Measurements from ENCODE around the gene HNRNPL.
"Not testable (repeated sequence)": the region's sequence is repeated elsewhere in the genome, so short reads cannot be mapped to it uniquely, and the experiment has no call there.

HNRNPL gene

DNA sequence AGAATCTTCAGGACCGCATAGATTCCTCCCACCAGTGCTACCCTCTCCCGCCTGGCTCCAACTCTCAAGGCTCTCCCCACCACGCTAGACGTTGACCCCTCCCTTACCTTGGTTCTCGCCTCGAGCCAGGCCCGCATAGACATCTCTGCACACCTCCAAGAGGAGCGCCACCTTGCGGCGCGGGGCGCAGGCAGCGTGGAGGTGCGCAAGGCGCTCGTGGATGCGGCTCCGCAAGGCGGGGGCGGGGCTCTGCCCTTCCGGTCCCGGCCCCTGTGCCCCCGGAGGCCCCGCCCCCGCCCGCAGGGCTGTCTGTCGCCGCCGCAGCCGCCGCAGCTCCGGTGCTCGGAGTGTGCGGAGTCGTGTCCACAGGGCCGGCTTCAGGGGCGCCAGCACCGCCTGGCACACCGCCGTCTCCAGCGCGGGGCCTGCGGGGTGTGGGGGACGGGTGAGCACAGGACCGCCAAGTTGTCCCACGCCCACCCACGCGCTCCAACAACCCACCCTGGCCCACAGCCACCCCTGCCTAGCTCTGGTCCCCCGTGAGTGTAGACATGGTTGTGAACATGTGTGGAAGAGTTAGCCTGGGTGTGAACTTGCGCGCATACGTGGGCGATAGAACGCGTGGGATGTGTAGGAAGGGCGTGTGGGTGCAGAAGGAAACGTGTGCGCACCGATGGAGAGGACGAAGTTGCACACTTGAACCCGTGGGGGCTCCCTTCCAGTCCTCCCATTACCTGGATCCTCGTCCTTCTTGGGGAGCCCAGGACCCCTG lies 20.2 kb upstream of the HNRNPL start:
- DNase-seq (ENCODE audit: low read depth), result no peak

DNA sequence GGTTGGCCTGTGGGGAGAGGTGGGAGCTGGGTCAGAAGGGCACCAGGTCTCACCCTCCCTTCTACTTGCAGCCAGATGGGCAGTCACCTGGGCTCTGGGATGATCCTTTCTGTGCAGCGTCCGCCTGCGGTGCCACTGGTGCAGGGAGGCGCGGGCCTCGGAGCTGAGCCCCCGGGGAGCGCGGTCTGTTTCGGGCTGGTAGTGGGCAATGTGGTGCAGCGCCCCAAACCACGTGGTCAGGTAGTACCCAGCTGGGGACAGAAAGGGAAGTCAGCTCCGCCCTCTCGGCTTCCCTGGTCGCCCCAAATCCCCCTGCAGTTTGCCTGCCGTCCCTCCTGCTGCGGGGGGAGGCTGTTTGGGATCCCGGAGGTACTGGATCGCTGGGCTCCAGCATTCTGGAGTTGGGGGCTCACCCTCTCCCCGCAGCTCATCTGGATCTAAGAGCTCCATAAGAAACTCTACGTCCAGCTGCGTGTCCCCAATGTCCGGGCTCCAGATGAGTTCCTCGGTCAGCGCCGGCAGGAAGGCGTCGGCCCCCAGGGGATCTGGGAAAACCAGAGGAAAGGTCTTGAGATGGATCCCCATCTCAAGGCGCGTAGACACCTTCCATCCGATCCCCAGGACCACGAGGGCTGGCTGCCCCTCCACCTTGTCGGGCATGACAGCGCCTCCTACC lies 19.5 kb upstream of the HNRNPL start:
- DNase-seq (ENCODE audit: low read depth), result no peak

DNA sequence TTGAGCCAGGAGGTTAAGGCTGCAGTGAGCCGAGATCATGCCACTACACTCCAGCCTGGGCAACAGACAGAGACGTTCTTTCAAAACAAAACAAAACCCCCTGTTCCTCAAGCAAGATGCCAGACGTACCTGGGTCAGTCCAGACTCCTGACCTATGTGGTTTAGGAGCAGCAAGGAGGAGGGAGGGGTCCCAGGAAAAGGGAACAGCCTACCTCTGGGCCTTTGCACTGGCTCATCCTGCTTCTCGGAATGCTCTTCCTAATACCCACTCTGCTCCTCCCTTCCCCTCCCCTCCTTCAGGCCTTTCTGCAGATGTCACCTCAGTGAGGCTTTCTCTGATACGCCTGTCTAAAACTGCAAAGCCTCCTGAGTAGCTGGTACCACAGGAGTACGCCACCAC lies 18.8 kb upstream of the HNRNPL start:
- DNase-seq (ENCODE audit: low read depth), result no peak

DNA sequence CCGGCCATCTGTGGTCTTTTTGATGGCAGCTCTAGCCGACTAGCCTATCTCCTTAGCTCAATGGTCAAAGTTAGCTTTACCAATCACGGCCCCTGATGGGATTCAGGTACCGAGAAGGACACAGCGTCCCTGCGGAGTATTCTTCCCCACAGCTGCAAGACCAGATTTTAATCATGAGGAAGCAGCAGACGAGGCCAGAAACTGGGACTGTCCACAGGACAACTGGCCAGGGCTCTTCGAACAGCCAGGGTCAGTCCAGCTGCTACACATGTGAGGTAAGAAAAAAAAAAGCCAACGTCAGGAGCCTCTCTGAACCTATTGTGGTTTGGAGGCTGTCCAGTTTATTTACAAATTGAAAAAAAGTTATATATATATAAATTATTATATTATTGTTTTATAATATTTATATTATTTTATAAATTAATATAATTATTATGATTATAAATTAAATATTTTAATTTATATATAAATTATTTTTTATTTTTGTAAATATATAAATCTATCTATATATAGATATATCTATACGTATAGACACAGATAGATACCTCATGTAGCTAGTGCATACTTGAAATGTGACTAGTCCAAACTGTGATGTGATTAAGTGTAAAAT lies 17.5 kb upstream of the HNRNPL start:
- no peak for DNase-seq (ENCODE audit: low read depth)

DNA sequence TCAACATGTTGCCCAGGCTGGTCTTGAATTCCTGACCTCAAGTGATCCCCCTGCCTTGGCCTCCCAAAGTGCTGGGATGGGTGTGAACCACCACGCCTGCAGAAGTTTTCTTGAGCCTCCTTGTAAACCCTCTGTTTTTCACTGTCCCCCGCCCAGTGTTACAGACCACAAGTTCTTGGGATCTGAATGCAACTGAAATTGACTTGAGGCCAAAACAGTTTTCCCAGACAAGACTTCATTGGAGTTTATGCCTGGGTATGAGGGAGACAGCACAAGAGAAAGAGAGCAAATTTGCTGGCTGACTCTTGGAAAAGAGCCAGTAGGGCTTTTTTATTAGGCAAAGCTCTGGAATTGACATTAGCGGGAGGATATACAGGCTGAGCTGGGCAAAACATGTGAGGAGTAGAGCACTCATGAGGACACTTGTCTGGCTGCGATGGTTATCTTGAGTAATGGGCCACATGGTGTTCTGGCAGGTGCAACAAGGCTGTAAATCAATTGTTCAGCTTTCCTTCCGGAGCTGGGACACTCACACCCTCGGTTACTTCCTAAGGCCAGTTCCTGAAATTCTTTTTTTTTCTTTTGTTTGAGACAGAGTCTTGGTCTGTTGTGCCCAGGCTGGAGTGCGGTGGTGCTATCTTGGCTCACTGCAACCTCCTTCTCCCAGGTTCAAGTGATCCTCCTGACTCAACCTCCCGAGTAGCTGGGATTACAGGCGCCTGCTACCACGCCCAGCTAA lies 12.7 kb upstream of the HNRNPL start:
- DNase-seq (ENCODE audit: low read depth), result no peak

DNA sequence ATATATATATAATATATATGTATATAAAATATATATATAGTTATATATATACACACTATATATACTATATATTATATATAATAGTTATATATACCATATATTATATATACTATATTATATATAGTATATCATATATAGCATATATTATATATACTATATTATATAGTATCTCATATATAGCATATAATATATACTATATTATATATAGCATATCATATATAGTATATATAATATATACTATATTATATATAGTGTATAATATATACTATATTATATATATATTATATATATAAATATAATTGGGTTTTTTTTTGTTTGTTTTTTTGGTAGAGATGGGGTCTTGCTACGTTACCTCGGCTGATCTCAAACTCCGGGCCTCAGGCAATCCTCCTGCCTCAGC lies 11.6 kb upstream of the HNRNPL start:
- no peak for DNase-seq (ENCODE audit: low read depth)

DNA sequence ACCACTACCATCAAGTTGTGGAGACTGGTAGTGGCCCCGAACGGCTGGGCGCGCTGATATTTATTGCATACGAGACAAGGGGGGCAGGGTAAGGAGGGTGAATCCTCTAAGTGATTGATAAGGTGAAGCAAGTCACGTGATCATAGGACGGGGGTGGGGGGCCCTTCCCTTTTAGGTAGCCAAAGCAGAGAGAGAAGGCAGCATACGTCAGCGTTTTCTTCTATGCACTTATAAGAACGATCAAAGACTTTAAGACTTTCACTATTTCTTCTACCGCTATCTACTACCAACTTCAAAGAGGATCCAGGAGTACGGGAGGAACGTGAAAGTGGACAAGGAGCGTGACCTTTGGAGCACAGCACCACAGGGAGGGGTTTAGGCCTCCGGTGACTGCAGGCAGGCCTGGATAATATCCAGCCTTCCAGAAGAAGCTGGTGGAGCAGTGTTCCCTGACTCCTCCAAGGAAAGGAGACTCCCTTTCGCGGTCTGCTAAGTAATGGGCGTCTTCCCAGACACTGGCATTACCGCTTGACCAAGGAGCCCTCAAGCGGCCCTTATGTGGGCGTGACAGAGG lies 9.9 kb upstream of the HNRNPL start:
- DNase-seq (ENCODE audit: low read depth), result not testable (repeated sequence)

DNA sequence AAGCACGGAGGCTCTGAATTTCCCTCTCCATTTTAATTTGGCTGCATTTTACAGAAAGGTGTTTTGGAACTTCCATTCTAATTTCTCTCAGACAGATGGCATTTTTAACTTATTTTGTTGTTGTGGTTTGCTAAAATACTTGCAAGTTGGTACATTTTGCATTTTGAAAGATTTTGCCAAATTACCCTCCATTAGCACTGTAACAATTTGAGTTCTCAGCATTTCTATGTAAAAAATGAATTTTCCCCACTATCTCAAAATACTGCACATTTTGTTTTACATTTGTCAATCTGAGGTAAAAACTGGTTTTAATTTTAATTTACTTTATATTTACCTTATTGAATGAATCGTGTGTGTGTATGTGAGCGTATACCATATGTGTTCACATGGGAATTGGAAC lies 7.0 kb upstream of the HNRNPL start:
- DNase-seq (ENCODE audit: low read depth), result no peak

DNA sequence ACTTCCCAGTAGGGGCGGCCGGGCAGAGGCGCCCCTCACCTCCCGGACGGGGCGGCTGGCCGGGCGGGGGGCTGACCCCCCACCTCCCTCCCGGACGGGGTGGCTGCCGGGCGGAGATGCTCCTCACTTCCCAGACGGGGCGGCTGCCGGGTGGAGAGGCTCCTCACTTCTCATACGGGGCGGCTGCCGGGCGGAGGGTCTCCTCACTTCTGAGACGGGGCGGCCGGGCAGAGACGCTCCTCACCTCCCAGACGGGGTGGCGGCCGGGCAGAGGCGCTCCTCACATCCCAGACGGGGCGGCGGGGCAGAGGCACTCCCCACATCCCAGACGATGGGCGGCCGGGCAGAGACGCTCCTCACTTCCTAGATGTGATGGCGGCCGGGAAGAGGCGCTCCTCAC lies 6.0 kb upstream of the HNRNPL start:
- DNase-seq (ENCODE audit: low read depth), result not testable (repeated sequence)

DNA sequence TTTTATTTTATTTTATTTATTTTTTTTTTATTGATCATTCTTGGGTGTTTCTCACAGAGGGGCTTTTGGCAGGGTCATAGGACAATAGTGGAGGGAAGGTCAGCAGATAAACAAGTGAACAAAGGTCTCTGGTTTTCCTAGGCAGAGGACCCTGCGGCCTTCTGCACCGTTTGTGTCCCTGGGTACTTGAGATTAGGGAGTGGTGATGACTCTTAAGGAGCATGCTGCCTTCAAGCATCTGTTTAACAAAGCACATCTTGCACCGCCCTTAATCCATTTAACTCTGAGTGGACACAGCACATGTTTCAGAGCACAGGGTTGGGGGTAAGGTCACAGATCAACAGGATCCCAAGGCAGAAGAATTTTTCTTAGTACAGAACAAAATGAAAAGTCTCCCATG lies 5.2 kb upstream of the HNRNPL start:
- not testable (repeated sequence) for DNase-seq (ENCODE audit: low read depth)

DNA sequence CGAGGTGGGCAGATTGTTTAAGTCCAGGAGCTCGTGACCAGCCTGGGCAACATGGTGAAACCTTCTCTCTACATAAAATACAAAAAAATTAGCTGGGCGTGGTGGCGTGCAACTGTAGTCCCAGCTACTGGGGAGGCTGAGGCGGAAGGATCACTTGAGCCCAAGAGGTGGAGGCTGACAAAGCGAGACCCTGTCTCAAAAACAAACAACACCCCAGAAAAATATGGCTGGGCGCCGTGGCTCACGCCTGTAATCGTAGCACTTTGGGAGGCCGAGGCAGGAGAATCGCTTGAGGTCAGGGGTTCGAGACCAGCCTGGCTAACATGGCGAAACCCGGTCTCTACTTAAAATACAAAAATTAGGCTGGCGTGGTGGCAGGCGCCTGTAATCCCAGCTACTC lies 3.4 kb upstream of the HNRNPL start:
- no peak for DNase-seq (ENCODE audit: low read depth)

DNA sequence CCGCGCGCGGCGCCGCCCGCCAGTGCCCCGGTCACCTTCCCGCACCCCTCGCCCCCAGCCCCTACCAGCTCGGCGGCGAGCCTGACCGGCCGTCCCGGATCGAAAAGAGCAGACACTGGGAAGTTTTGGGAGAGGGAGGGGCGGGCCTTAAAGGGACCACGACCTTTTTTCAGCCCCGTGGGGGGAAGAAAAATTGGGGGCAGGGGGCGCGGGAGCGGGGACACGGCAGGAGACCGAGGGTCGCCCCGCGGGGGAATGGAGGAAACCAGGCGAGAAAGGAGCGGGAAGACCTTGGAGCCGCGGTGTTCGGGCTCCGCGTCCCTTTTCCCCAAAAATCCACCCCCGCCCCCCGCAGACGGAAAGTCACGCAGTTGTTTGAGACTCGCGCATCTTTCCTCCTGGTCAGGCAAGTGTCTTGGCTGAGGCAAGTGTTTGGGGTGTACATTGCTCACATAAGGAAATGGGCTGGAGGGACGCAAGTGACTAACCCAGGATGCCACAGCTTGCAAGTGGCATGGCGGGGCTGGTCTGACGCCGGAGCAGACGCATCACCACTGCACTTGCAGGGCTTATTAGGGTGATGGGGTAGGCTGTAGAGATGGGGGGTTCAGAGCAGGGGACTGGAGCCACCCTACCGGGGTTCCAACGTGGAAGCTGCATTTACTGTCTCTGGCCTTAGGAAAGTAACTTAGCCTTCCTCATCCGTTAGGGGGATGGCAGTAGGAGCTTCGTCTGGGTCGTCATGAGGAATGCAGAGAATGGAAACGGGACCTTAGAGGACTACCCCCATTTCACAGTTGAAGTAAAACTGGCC lies 2.7 kb upstream of the HNRNPL start:
- no peak for DNase-seq (ENCODE audit: low read depth)

DNA sequence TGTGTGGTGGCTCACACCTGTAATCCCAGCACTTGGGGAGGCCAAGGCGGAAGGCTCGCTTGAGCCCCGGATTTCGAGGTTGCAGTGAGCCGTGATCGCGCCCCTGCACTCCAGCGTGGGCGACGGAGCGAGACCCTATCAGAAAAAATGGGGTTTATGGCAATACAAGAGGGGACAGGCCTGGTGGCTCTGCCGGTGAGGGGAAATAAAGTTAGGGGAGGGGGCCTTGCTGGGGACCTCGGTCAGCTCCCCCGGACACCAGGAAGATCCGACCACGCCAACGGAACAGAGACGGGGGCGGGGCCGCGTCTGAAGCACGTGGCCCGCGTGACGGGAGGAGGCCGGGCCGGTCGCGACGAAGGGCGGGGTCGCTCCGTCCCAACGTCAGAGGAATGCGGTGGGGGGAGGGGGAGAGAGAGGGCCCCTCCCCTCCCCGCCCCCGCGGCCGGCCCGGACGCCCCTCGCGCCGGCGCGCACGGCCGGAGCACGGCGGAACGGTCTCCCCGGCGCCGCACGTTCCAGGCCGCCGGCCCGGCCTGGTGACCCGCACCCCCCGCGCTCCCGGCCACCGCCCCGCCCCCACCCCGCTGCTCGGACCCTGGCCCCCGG lies 1.9 kb upstream of the HNRNPL start:
- no peak for DNase-seq (ENCODE audit: low read depth)

DNA sequence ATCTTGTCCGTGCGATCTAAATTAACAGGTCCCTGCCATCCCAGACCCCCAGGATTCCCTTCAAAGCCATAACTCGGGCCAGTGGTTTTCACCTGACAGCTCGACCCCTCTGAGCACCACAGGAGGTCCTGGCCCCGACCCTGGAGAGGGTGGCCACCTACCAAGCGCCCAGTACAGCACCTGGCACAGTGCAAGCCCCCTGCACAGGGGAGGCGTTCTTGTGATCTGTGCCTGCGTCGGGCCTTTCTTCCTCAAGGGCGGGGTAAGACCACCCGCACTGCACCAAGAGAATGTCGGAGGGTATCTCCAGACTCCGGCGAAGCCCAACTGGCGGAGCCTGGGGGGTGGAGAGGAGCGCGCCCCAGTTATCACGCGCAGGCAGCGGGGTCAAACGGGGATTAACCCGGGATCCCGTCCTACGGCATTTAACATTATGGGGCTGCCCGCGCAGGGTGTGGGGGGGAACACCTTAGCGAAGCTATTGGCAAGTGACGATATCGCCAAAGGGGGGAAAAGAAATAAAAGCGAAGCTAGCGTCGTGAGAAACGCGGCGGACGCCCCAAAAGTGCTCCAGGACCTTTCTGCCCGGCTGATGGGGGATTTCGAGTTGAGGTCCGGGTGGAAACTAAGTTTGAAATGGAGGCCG lies 1.3 kb upstream of the HNRNPL start:
- DNase-seq (ENCODE audit: low read depth), result no peak

DNA sequence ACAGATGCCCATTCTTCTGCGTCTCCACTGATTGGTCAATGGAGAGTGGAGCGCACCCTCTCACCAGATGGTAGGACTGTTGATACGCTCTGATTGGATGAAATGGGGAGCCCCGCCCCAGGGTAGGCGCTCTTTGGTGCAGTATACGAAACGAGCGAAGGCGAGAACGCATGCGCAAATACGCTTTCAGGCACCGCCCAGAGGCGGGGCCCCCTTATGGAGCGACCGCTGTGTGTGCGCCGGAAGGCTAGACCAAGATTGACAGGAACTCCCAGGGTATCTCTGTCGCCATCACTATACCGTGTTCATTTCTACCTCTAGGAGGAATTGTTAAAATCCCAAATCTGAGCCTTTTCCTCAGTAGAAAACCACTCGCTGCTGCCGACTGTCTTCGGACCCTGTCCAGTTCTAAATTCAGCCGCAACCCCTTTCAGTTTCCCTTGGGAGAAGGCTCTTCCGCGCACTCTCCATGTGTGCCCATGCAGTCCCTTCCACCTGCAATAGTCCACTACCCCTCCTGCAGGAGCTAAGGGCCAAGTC lies 720 bp upstream of the HNRNPL start:
- DNase-seq (ENCODE audit: low read depth), result no peak

DNA sequence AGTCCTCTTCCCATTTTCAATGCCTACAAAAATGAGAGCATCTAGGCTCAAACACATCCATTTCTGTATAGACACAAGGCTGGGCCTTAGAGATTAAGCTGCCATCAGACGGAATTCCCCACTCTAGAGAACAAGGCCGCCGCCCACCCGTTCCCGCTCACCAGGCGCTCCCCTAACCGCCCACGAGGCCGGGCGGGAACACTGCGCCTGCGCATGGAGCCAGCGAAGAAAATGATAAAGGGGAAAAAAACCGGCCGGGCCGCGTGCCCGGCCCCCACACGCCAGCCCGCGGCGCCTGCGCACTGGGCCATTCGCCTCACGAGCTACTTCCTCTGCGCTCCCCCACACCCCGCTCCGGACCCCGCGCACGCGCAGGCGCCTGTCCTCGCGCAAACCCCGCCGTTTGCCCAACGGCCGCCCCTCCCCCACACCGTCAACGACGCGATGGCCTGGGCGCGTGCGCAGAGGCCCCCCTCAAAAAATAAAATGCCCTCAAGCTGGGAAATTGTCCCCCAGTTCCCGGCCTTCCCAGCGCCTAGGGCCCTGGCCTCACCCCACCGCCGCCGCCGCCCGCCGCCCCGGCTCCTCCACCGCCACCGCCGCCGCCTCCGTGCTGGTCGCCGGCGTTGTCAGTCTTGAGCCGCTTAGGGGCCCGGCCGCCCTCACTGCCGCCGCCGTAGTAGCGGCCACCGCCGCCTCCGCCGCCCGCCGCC lies 483 bp downstream of the HNRNPL start:
- DNase-seq (ENCODE audit: low read depth), result no peak

DNA sequence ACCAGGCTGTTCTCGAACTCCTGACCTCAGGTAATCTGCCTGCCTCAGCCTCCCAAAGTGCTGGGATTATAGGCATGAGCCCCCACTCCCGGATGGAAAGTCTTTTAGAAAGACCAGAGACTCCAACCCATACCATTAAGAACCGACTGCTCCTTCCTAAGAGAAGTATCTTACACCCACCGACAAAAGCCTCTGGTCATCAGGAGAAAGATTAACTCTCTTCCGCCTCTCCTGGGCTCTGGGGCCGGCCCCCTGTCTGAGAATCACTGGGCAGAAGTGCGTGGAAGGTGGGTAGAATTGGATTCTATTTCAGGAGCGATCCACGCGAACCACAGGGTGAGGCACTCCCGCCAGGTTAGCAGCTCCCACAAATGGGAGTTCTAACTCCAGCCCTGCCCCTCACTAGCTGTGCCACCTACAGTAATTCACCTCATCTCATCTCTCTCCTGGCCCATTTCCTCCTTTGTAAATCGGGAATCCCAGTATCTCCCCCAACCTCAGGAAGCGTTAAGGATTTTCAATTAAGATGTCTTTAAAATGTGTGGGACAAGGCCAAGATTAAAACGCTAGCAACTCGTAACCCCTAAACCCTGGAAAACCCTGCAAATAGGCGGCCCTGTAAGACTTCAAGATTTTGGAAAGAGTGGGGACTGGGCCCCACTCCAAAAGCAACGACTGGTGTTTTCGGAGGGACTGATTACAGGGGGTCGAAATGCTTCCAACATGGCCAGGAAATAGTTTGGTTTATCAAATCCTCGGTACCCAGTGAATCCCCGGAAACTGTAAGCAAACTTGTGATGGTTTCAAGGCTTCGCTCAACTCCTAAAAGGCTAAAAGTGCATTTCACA lies 1.3 kb downstream of the HNRNPL start:
- no peak for DNase-seq (ENCODE audit: low read depth)

DNA sequence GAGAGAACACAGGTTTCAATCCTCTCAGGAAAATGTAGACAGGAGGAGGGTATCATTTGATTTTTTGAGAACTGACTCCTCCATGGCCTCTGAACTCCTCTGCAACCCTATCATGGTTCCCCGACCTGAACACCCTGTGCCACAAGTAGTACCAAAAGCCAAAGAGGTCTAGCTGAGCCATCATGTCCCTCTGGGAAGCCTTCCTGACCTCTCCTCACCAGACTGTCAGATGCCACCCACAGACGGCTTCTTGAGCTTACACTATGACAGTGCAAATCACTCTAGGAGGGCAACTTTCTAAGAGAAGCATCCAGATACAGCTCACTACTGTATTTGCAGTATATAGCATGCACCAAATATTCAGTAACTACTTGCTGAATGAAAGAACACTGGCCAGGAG lies 3.7 kb downstream of the HNRNPL start:
- DNase-seq (ENCODE audit: low read depth), result no peak
